K562 (cell line): Measurements from ENCODE around the gene KRTAP10-8. TPM values are rescaled to one million over a fixed set of nuclear protein-coding genes. Genes with fewer than 3 reads are reported as not detected.
"Not testable (repeated sequence)": the region's sequence is repeated elsewhere in the genome, so short reads cannot be mapped to it uniquely, and the experiment has no call there.

Experiments used
- ATAC-seq: fragments of 200-7000 bp; cut with Tn5 transposase; 3 replicates; pipeline ENCODE4 v1.9.1; 2020; ENCODE audit warnings: moderate library complexity
- BruUV-seq: library from RNA; stranded (reverse); fragments of 400-500 nt; replicated peaks from 2 replicates; lab custom pipeline; 2021; lab: Mats Ljungman, UMichigan
- CTCF ChIA-PET: fragments of 300-600 bp; formaldehyde crosslinking; extraction: SDS; loops from one replicate; lab custom pipeline; 2021; ENCODE audit warnings: low intra/inter-chr PET ratio; lab: Yijun Ruan, JAX
- POLR2A ChIA-PET: fragments of 300-600, 350-650 bp; sonication (Branson Sonifier 250); formaldehyde crosslinking; extraction: SDS; loops from one replicate; lab custom pipeline; 2021; ENCODE audit warnings: antibody characterized with exemption, inconsistent platforms; lab: Yijun Ruan, JAX
- DNase-seq, 4 experiments: peaks; one replicate each; pipeline versions ENCODE4 v3.0.0 to v3.0.0-alpha.2; 2011 to 2018; ENCODE audit warnings: low spot score in 3 of 4, mixed read lengths in 3 of 4; ENCODE audit errors: extremely low read depth in 1 of 4
- FAIRE-seq: peaks from 2 replicates; lab custom pipeline; 2011; peaks lifted over from hg19 to GRCh38; lab: Jason Lieb, UNC
- H2AFZ ChIP-seq: 2 replicates; pipeline ENCODE4 v1.6.0; 2011; ENCODE audit warnings: low read depth, low read length, control low read depth, inconsistent platforms
- H3K27ac ChIP-seq: fragments of 200-600 bp; 3 replicates; pipeline ENCODE4 v1.8.0; 2011; ENCODE audit warnings: low read depth, mild to moderate bottlenecking, control low read depth, inconsistent platforms, low read length, moderate library complexity, mixed read lengths; ENCODE audit errors: extremely low read depth
- H3K27me3 ChIP-seq, 2 experiments: fragments of 300-600 bp in 1 of 2; 2 replicates in 1 of 2; 3 replicates in 1 of 2; pipeline versions ENCODE4 v1.6.0 to v1.8.0; 2011; ENCODE audit warnings: inconsistent platforms in 2 of 2, low read length in 2 of 2, mild to moderate bottlenecking in 1 of 2, mixed read lengths in 1 of 2, moderate library complexity in 1 of 2; ENCODE audit not compliant: control insufficient read depth in 2 of 2, insufficient read depth in 2 of 2
- H3K36me3 ChIP-seq: fragments of 300-600 bp; 3 replicates; pipeline ENCODE4 v1.8.0; 2011; ENCODE audit warnings: mild to moderate bottlenecking, low read length, inconsistent platforms; ENCODE audit not compliant: control insufficient read depth, insufficient read depth
- H3K4me1 ChIP-seq, 2 experiments: fragments of 200-600 bp in 1 of 2; replicated peaks in 1 of 2; 2 replicates in 1 of 2; 3 replicates in 1 of 2; pipeline versions ENCODE4 v1.5.1 to v1.8.0; 2011; ENCODE audit warnings: inconsistent platforms in 2 of 2, low read length in 2 of 2, mild to moderate bottlenecking in 1 of 2, mixed read lengths in 1 of 2, moderate library complexity in 1 of 2; ENCODE audit not compliant: control insufficient read depth in 2 of 2, insufficient read depth in 2 of 2
- H3K4me2 ChIP-seq: 2 replicates; pipeline ENCODE4 v1.6.1; 2011; ENCODE audit warnings: low read length, control low read depth, inconsistent platforms, mixed read lengths; ENCODE audit not compliant: insufficient read depth
- H3K4me3 ChIP-seq: fragments of 200-600 bp; sonication (generic), shearing (Covaris generic); 2 replicates; pipeline ENCODE4 v1.5.1; 2016; ENCODE audit warnings: control low read depth, inconsistent platforms
- H3K79me2 ChIP-seq: fragments of 200-600 bp; 3 replicates; pipeline ENCODE4 v1.8.0; 2011; ENCODE audit warnings: low read length, inconsistent platforms; ENCODE audit not compliant: control insufficient read depth, insufficient read depth
- H3K9ac ChIP-seq, 2 experiments: 2 replicates each; pipeline versions ENCODE4 v1.6.0 to v1.6.1; 2011; ENCODE audit warnings: low read depth in 2 of 2, low read length in 2 of 2, control low read depth in 1 of 2, inconsistent platforms in 1 of 2, mild to moderate bottlenecking in 1 of 2, mixed read lengths in 1 of 2; ENCODE audit not compliant: insufficient read depth in 1 of 2
- H3K9me1 ChIP-seq: one replicate; pipeline ENCODE4 v1.6.0; 2011; ENCODE audit warnings: inconsistent platforms, mild to moderate bottlenecking, low read length, moderate library complexity; ENCODE audit not compliant: control insufficient read depth, insufficient read depth
- H3K9me3 ChIP-seq: replicated peaks from 2 replicates; pipeline ENCODE4 v1.5.1; 2011; ENCODE audit warnings: low read depth, low read length, inconsistent platforms; ENCODE audit not compliant: control insufficient read depth, insufficient read depth
- H4K20me1 ChIP-seq: replicated peaks from 2 replicates; pipeline ENCODE4 v1.6.1; 2011; ENCODE audit warnings: low read length, inconsistent platforms, mixed read lengths; ENCODE audit not compliant: control insufficient read depth, insufficient read depth
- WGBS: fragments of 100-300 bp; shearing (Covaris generic); methylation state at CpG from one replicate; pipeline ENCODE4 v1.1.6; 2016; ENCODE audit warnings: low coverage, mixed read lengths; ENCODE audit not compliant: insufficient coverage; ENCODE audit errors: missing lambda C conversion rate; 5-methylcytosine and 5-hydroxymethylcytosine counted together
- in situ Hi-C: fragments of 300-500 bp; cut with MboI; formaldehyde crosslinking; loops from 4 replicates; pipeline ENCODE4 v1.15.0; 2018; ENCODE audit warnings: inconsistent platforms, mixed read lengths
- intact Hi-C: fragments of 100-400 bp; cut with micrococcal nuclease; formaldehyde crosslinking; loops from 2 replicates; pipeline ENCODE4 v1.14.2; 2022
- polyA plus RNA-seq, 8 experiments: library from polyadenylated mRNA; depleted of rRNA in 4 of 8; stranded (reverse) in 5 of 8; unstranded in 3 of 8; fragments of >200 nt; fragmentation: Nextera tagmentation in 2 of 8; fragmentation: Illumina TruSeq in 1 of 8; extraction: Ambion mirVana in 2 of 8; extraction: Trizol in 1 of 8; gene quantifications; 2 replicates each; pipeline versions ENCODE4 v1.2.1 to v1.2.3, GENCODE V29; 2011 to 2014; ENCODE audit warnings: inconsistent platforms in 1 of 8, missing spikeins in 1 of 8
- total RNA-seq, 7 experiments: library from RNA; depleted of rRNA in 6 of 7; stranded (reverse); fragments of >200 nt in 6 of 7; fragmentation: Illumina TruSeq in 2 of 7; extraction: Trizol in 2 of 7; gene quantifications; 2 replicates each; pipeline versions ENCODE4 v1.2.1 to v1.2.3, GENCODE V29; 2011 to 2021; ENCODE audit warnings: low replicate concordance in 1 of 7

KRTAP10-8 gene
- total and polyA plus RNA-seq, 9 of the 15 experiments (the other 6 are each of a cell fraction or from before 2014, with no cell fraction given): not detected

GRCh38 chr21:44637851-44638348, 26.0 kb downstream of the KRTAP10-8 start:
- ATAC-seq, H4K20me1 ChIP-seq, FAIRE-seq, H3K9me1 ChIP-seq, H3K27me3 ChIP-seq, H2AFZ ChIP-seq, H3K36me3 ChIP-seq, CTCF ChIA-PET, H3K9me3 ChIP-seq, H3K4me3 ChIP-seq, DNase-seq, in situ Hi-C loops, H3K9ac ChIP-seq, BruUV-seq, H3K4me1 ChIP-seq, intact Hi-C loops, H3K79me2 ChIP-seq, H3K27ac ChIP-seq, H3K4me2 ChIP-seq: not testable (repeated sequence)
- 4% methylated on average over 7 of the region's 12 CpGs for WGBS
- POLR2A ChIA-PET: interaction anchor here (0.6 to 1.0 kb wide), 2 partner anchors 12 to 15 kb away, joined by 3 read pairs; no protein-coding TSS in a partner anchor

DNA sequence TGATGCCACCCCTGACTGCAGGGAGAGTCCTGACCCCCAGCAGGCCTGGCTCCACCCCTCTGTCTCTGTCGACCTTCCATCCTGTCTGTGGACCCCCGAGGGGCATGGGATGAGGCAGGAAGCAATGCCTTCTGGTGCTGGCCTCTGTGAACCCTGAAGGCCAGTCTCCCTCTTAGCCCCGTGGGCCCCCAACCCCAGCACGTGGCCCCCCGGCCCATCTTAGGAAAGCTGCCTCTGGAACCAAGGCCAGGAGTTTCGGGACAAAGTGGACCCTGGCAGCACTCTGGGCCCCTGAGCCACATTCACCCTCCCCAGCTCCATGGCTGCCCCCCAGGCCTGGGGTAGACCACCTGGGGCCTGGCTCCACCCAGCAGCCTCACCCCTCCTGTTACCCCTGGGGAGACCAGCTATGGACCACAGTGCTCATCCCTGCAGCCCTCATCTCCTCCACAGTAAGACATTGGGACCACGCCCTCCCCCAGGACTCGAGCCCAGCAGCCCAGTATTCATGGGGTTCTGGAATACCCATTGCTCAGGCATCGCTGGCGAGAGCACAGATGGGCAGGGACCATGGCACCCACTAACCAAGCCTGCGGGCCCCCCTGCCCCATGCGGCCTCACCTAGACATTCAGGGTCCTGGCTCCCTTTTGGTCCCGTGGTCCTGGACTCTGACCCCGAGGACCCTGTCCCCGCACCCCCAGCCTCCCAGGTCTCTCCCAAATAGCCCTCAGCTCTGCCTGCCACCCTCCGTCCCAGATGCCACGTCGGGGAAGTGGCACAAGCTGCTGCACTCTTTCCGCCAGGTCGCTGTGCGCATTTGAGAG, 26.8 kb downstream of the KRTAP10-8 start:
- H3K9me1 ChIP-seq, intact Hi-C loops, H2AFZ ChIP-seq, H3K4me1 ChIP-seq, ATAC-seq, H3K27me3 ChIP-seq, H3K4me3 ChIP-seq, H3K9ac ChIP-seq, DNase-seq, H3K27ac ChIP-seq, H4K20me1 ChIP-seq, H3K9me3 ChIP-seq, H3K36me3 ChIP-seq, H3K79me2 ChIP-seq, in situ Hi-C loops, H3K4me2 ChIP-seq, FAIRE-seq, BruUV-seq: not testable (repeated sequence)
- CTCF ChIA-PET: interaction anchor here (0.6 kb wide), 1 partner anchor 104 kb away, joined by 3 read pairs; no protein-coding TSS in a partner anchor
- 14% methylated on average over 14 of the region's 21 CpGs for WGBS
- POLR2A ChIA-PET: interaction anchor here (0.6 to 1.0 kb wide), 2 partner anchors 16 to 27 kb away, joined by 3 read pairs; no protein-coding TSS in a partner anchor
